SU-DHL-6 (cell line): Measurements from ENCODE around the gene TRA2B.

Experiments
- H2AFZ ChIP-seq: fragments of 200-600 bp; sonication (generic); 2 replicates; pipeline ENCODE4 v1.6.1; 2014; ENCODE audit warnings: low read depth, mild to moderate bottlenecking, moderate library complexity, mixed read lengths, antibody characterized with exemption, low read length; ENCODE audit not compliant: severe bottlenecking
- H3F3A ChIP-seq: fragments of 200-600 bp; shearing (Covaris generic); 2 replicates; pipeline ENCODE4 v1.6.0; 2016; ENCODE audit warnings: antibody characterized with exemption, mild to moderate bottlenecking; ENCODE audit not compliant: insufficient read depth
- H3K27ac ChIP-seq: fragments of 200-600 bp; sonication (generic); 2 replicates; pipeline ENCODE4 v1.5.1; 2016; ENCODE audit warnings: low read depth, mild to moderate bottlenecking, low read length, moderate library complexity, mixed read lengths
- H3K27me3 ChIP-seq: fragments of 200-600 bp; sonication (generic), shearing (Covaris generic); 2 replicates; pipeline ENCODE4 v1.6.0; 2014; ENCODE audit warnings: mild to moderate bottlenecking, low read length
- H3K36me3 ChIP-seq: fragments of 200-600 bp; sonication (generic); 2 replicates; pipeline ENCODE4 v1.6.1; 2014; ENCODE audit warnings: mild to moderate bottlenecking, low read length, mixed read lengths
- H3K4me2 ChIP-seq: fragments of 300-600, 200-600 bp; shearing (Covaris generic), sonication (generic); 2 replicates; pipeline ENCODE4 v1.6.0; 2014; ENCODE audit warnings: low read length, low read depth, mild to moderate bottlenecking; ENCODE audit not compliant: poor library complexity, severe bottlenecking
- H3K4me3 ChIP-seq: fragments of 200-600 bp; sonication (generic); 2 replicates; pipeline ENCODE4 v1.5.1; 2014; ENCODE audit warnings: antibody characterized with exemption, low read length, mild to moderate bottlenecking, mixed read lengths; ENCODE audit not compliant: insufficient read depth, poor library complexity, severe bottlenecking
- H3K79me2 ChIP-seq: fragments of 200-600 bp; sonication (generic); 2 replicates; pipeline ENCODE4 v1.6.1; 2014; ENCODE audit warnings: mild to moderate bottlenecking, low read length, moderate library complexity; ENCODE audit not compliant: insufficient read depth
- H3K9ac ChIP-seq: fragments of 200-600 bp; sonication (generic); 2 replicates; pipeline ENCODE4 v1.7.0; 2014; ENCODE audit warnings: mild to moderate bottlenecking, low read length
- H3K9me2 ChIP-seq: fragments of 200-600 bp; sonication (generic); replicated peaks from 2 replicates; pipeline ENCODE4 v1.6.1; 2014; ENCODE audit warnings: low read length; ENCODE audit not compliant: insufficient read depth
- H3K9me3 ChIP-seq: fragments of 200-600 bp; sonication (generic); 2 replicates; pipeline ENCODE4 v1.6.1; 2014; ENCODE audit warnings: low read length, mixed read lengths; ENCODE audit not compliant: insufficient read depth
- H4K20me1 ChIP-seq: fragments of 200-600 bp; sonication (generic); 2 replicates; pipeline ENCODE4 v1.6.1; 2014; ENCODE audit warnings: low read depth, mild to moderate bottlenecking, antibody characterized with exemption, low read length, moderate library complexity, mixed read lengths
- EZH2phosphoT487 ChIP-seq: fragments of 200-600 bp; sonication (generic), shearing (Covaris generic); conservative IDR thresholded peaks from 2 replicates; pipeline ENCODE4 v1.6.1; 2018; ENCODE audit warnings: mild to moderate bottlenecking, antibody characterized with exemption, low read length, moderate library complexity, mixed read lengths
- TF ChIP-seq, protein P1 (sequence below): fragments of 200-600 bp; sonication (generic); IDR thresholded peaks from one replicate; pipeline ENCODE4 v1.5.1; 2017; ENCODE audit warnings: antibody characterized with exemption, mild to moderate bottlenecking, low read length, moderate library complexity; ENCODE audit not compliant: insufficient read depth, poor library complexity, severe bottlenecking

TRA2B gene

DNA sequence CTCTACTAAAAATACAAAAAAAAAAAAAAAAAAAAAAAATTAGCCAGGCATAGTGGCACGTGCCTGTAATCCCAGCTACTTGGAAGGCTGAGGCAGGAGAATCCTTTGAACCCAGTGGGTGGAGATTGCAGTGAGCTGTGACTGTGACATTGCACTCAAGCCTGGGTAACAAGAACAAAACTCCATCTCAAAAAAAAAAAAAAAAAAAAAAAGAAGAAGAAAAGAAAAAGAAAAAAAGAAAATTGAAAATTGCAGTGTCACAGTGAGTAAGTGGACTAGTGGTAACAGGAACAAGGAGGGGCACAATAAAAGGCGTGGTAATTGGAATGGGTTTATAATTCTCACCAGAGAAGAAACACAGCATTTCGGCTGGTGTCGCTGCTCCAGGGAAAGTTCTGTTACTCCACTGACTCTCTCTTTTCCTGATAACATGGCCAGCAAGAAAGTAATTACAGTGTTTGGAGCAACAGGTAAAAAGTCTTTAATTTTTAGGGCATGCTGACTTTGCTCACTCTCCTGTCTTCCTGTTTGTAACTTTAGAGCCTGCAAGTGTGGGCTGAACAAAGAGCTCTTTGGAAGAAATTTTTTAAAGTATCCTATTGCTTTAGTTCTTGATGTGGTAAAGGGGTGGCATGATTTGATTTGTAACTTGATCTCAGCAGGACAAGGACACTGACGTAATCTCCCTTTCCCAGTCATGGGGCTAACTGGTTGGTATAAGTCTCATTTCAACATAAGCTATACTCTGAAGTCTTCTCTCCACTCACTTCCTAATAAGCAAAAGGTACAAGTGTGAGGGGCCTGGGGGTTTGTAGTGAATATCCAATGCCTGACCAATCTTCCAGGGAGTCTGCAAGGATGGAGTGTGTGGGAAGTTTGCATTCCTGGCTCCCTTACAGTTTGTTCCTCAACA is 22.1 kb upstream of the TRA2B start:
- no peak overlapping the region for H3K4me2 ChIP-seq
- no peaks in the 10 kb centered on the region for H3K36me3 ChIP-seq
- H3K9ac ChIP-seq, result no peak overlapping the region
- no peaks in the 10 kb centered on the region for H4K20me1 ChIP-seq
- H3F3A ChIP-seq, result no peaks in the 10 kb centered on the region
- no peaks in the 10 kb centered on the region for H3K9me3 ChIP-seq
- no peaks in the 10 kb centered on the region for H3K79me2 ChIP-seq
- TF ChIP-seq, protein P1, sequence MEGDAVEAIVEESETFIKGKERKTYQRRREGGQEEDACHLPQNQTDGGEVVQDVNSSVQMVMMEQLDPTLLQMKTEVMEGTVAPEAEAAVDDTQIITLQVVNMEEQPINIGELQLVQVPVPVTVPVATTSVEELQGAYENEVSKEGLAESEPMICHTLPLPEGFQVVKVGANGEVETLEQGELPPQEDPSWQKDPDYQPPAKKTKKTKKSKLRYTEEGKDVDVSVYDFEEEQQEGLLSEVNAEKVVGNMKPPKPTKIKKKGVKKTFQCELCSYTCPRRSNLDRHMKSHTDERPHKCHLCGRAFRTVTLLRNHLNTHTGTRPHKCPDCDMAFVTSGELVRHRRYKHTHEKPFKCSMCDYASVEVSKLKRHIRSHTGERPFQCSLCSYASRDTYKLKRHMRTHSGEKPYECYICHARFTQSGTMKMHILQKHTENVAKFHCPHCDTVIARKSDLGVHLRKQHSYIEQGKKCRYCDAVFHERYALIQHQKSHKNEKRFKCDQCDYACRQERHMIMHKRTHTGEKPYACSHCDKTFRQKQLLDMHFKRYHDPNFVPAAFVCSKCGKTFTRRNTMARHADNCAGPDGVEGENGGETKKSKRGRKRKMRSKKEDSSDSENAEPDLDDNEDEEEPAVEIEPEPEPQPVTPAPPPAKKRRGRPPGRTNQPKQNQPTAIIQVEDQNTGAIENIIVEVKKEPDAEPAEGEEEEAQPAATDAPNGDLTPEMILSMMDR, result no peak
- no peak for TF ChIP-seq EZH2phosphoT487
- no peak overlapping the region for H2AFZ ChIP-seq
- no peak overlapping the region for H3K4me3 ChIP-seq
- H3K9me2 ChIP-seq, result no peaks in the 10 kb centered on the region
- H3K27ac ChIP-seq, result no peak overlapping the region
- no peaks in the 10 kb centered on the region for H3K27me3 ChIP-seq

DNA sequence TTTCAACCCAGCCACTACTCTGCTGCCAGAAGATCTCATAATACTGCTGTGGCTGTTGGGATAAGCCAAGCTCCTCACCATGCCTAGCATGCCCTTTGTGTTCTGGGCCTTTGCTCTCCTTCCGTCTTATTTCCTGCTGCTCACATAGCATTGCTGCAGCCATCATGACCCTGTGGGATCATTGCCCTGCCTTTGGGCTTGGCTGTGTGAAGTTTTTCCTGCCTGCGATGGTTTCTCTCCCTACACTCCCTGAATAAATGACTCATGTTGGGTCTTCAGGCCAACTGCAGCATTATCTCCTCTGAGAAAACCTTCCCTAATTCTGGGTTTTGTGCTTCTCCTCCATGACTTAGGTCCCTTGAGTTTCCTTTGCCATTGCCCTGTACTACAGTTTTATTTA is 20.8 kb upstream of the TRA2B start:
- no peaks in the 10 kb centered on the region for H3K9me2 ChIP-seq
- no peak for TF ChIP-seq EZH2phosphoT487
- TF ChIP-seq, protein P1, result no peak

DNA sequence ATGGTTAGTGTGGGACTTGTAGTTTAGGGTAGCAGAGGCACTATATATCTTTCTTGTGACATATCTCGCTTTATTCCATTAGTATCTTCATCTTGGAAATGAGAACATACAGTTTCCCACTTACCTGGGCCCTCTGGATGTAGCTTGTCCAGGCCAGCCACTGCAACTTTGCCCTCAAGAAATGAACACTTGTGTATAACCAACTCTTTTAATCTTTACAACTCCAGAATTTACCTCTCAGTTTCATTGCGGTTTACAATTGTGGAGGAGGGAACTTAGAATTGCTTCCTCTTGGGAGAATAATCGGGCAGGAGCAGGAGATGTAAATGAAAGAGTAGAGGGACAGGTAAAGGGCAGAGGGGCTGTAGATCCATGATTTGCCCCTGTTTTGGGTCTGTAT is 18.4 kb upstream of the TRA2B start:
- no peaks in the 10 kb centered on the region for H3K79me2 ChIP-seq
- H3F3A ChIP-seq, result no peaks in the 10 kb centered on the region
- no peaks in the 10 kb centered on the region for H4K20me1 ChIP-seq
- no peak overlapping the region for H3K9ac ChIP-seq
- no peaks in the 10 kb centered on the region for H3K27me3 ChIP-seq
- H3K9me2 ChIP-seq, result no peaks in the 10 kb centered on the region
- no peak overlapping the region for H2AFZ ChIP-seq
- no peak for TF ChIP-seq EZH2phosphoT487
- TF ChIP-seq, protein P1, result no peak
- H3K27ac ChIP-seq, result no peak overlapping the region
- H3K36me3 ChIP-seq, result no peaks in the 10 kb centered on the region
- no peaks in the 10 kb centered on the region for H3K9me3 ChIP-seq
- no peak overlapping the region for H3K4me2 ChIP-seq
- no peak overlapping the region for H3K4me3 ChIP-seq

More for the DNA sequence above, 20.8 kb upstream of the TRA2B start:
- Histone ChIP-seq H2AFZ (no peak overlapping the region), H3K27ac (no peak overlapping the region), H3K9me3 (no peaks in the 10 kb centered on the region), H3F3A (no peaks in the 10 kb centered on the region), H3K9ac (no peak overlapping the region), H3K36me3 (no peaks in the 10 kb centered on the region), H4K20me1 (no peaks in the 10 kb centered on the region), H3K4me3 (no peak overlapping the region), H3K79me2 (no peaks in the 10 kb centered on the region), H3K27me3 (no peaks in the 10 kb centered on the region), H3K4me2 (no peak overlapping the region)
